ENCODE data around the gene IL4R.
"Not testable (repeated sequence)": the region's sequence is repeated elsewhere in the genome, so short reads cannot be mapped to it uniquely, and the experiment has no call there.

The IL4R gene

DNA sequence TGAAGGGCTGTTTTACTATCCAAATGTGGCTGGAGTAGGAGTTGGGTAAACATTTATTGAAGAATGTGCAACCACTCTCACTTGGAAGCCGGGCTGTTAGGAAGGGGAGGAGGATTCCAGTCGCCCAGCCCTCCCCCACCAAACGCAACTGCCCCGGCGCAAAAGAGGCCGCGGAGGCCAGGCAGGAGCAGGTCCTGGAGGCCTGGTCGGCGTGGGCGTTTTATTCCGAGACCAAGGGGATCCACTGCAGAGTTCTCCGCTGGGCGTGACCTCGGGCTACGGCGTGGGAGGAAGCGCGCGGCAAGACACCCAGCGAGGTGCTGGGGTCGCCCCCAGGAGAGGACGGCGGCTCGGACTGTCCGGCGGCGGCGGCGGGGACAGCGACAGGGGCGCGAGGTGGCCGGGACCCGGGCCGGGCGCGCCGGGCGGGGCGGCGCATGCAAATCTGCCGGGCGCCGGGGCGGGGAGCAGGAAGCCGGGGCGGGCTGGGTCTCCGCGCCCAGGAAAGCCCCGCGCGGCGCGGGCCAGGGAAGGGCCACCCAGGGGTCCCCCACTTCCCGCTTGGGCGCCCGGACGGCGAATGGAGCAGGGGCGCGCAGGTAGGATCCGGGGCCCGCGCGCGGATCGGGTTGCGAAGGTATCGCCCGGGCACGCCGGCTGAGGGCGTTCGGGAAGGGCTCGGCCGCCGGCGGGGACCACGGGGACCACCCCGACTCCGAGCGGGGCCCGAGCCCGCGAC lies at the start of gene IL4R:
Gene IL4R, plus strand, starts transcription at position 553 of the 739 bp plus-strand sequence. CDS start 26,230 bp downstream, outside the sequence.
- DNase-seq: no peak

DNA sequence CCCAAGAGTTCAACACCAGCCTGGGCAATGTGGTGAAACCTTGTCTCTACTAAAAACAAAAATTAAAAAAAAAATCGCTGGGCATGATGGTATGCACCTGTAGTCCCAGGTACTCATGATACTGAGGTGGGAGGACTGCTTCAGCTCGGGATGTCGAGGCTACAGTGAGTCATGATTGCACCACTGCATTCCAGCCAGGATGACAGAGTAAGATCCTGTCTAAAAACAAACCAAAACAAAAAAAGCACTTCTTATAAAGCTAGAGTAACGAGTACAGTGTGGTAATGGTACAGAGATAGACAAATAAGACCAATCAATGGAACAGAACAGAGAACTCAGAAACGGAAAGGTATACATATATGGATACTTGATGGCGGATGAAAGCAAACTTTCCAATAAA lies 49.6 kb upstream of the IL4R start:
- DNase-seq: no peak

DNA sequence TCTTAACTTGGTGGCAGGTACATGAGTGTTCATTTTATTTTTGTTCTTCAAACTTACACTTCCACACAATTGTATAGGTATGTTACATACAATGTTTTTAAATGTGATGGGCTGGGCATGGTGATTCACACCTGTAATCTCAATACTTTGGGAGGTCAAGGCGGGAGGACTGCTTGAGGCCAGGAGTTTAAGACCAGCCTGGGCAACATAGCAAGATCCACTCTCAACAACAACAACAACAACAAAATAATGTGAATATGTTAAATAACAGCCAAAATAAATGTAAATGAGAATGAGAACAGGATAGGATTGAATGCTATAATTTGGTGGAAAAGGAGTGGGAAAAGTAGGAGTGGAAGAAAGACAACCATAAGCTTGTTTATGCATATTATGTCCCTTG lies 47.8 kb upstream of the IL4R start:
- no peak for DNase-seq

DNA sequence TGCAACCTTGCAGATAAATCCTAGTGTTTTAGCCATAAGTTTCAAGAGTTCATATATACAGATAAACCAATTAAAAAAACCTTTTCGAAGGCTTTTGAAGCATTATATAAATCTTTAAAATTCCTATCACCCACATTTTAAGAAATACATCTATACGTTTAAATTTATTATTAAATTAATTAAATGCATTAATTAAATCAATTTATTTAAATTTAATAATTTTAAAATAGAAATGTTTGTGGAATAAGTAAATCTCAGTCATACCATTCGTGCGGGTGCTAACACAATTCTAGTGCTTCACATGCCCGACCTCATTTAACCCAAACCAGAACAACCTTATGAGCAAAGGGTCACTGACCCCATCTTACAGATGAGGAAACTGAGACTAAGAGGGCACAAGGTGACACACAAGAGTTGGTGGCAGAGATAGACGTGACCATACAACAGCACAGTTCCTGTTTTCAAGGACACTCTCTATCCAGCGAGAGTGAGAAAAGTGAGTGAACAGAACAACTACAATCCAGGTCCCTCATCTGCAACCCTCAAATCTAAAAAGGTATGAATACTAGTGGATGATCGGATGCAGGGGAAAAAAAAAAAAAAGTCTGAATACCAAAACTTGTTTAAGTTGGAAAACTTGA lies 46.6 kb upstream of the IL4R start:
- DNase-seq: no peak

DNA sequence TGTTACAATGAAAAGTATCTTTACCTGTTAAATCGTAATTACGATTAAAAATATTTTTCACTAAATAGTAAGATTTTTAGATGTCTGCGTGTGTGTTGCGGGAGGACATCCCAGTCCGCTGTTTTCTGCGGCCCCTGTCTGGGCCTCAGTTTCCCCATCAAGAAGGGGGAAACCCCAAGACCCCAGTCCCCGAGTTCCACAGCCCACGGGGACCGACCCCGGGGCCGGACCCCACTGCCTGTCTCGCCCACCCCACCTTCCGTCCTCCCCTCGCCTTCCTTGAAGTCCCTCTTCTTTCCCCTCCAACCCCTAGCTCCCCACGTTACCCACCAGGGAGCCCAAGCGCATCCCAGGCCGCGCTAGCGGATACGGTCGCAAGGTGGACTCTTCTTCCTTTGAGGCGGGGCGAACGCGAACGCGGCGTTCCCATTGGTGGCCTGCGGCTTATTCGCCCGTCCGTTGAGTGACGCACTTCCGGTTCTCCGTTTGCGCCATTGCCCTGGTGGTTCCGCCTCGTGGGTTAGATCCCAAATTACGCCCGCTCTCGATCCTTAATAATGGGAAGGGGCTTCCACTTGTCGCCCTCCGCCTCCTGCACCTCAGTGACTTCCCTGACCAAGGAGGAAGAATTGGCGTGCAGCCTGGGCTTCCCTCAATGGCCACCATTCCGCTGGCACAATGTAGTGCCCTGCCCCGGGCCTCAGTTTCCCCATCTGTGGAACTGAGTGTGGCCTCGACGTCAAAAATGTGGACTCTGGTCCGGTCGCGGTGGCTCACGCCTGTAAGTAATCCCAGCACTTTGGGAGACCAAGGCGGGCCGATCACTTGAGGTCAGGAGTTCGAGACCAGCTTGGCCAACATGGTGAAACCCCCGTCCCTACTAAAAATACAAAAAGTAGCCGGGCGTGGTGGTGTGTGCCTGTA lies 45.1 kb upstream of the IL4R start, which contains the start of gene NSMCE1:
Gene NSMCE1, minus strand, starts transcription at position 397 of the 924 bp plus-strand sequence. CDS start 11,202 bp downstream, outside the sequence.
- peak; percentile 81 for DNase-seq

DNA sequence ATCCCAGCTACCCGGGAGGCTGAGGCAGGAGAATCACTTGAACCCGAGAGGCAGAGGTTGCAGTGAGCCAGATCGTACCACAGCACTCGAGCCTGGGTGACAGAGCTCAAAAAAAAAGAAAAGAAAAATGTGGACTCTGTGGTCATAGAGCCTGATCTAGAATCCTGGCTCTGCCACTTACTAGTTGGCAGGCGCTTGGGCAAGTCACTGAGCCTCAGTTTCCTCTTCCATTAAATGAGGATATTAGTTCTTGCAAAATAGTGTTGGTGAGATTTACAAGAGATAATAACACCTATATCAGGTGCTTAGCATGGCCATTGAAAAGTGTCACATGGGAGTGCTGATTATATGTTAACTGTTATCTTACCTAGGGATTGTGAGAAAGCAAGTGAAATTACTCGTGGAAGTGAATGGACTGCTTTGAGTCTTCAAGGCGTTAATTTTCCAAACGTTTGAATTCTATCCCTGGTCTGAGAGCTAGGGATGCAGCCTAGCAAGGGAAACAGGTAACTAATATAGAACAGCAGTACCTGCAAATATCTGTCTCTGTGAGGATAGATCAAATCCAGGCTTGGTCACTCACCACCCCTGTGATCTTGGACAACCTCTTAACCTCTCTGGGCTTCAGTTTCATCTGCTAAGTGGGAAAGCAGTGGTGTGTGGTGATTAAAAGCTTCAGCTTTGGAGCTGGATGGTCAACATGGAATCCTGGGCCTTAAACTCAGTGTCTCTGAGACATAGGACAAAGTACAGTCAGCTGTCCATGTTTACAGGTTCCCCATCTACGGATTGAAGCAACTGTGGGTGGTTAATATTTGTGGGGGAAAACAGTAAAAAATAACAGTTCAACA lies 44.2 kb upstream of the IL4R start:
- no peak for DNase-seq

DNA sequence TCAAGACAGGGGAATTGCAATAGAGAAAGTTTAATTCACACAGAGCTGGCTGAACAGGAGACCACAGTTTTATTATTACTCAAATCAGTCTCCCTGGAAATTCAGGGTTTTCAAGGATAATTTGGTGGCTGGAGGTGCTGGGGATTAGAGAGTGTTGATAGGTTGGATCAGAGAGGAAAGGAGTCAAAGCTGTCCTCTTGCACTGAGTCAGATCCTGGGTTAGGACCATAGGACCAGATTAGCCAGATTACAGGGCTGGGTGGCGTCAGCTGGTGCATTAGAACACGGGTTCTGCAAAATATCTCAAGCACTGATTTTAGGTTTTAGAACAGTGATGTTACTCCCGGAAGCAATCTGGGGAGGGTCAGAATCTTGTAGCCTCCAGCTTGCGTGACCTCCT lies 43.4 kb upstream of the IL4R start:
- DNase-seq: no peak

DNA sequence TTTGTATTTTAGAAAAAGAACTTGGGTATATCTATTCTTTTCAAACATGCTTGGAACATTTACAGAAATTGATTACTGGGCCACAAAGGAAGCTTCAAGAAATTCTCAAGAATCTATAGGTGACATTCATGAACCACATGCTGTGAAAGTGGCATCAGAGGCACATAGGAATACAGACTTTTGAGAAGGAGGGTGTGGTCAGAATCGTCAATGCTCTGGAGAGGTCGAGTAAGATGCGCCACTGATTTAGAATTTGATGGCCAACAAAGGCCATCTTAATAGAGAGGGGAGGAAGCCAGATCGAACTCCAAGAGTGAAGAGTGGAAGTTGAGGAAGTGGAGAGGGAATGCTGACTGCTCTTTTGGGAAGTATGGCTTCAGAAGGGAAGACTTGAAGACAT lies 41.7 kb upstream of the IL4R start:
- no peak for DNase-seq

DNA sequence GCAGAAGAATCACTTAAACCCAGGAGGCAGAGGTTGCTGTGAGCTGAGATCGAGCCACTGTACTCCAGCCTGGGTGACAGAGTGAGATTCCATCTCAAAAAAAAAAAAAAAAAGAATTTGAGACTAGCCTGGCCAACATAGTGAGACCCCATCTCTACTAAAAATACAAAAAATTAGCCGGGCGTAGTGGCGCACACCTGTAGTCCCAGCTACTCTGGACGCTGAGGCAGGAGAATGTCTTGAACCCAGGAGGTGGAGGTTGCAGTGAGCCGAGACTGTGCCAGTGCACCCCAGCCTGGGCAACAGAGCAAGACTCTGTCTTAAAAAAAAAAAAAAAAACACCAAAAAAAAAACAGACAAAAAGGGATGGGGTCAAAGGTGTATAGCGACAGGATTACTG lies 41.1 kb upstream of the IL4R start:
- not testable (repeated sequence) for DNase-seq

DNA sequence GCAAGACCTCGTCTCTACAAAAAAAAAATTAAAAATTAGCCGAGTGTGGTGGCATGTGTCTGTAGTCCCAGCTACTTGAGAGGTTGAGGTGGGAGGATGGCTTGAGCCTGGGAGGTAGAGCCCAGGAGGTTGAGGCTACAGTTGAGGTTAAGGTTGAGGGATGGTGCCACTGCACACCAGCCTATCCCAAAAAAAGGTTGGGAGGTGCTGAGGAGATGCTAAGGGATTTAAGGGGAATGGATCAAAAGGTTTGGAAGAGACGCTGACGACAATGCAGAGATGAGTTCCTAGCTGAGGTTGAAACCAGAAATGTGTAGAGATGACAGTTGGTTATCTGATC lies 40.5 kb upstream of the IL4R start:
- DNase-seq: no peak

DNA sequence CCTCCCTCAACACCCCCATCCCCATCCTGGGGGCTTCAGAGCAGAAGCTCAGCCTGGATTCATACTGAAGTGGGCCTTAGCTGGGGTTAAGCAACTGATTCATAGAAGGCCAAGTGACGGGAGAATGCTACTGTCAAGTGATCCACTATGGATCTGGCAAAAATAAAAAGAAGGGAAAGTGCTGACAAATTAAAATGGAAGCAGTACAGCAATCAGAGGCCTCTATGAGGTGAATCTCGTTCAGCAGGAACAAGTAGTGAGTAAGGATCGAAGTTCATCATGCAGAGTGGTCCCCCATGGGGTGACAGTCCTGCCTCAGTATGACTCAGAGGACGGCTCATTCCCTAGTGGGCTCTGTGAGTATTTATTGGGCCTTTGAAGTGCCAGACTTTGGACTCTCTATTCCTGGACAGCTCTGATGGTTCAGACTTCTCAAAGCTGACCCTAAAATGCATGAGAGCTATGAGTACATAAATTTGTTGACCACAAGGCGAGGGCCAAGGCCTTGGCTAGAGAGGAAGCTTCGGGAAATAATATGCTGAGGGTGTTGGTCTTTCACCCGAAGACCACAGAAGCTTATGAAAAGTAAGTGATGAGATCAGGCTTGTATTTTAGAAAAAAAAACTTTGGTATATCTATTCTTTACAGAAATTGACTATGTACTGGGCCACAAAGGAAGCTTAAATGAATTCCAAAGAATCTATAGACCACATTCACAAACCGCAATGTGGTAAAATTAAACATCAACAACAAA lies 39.9 kb upstream of the IL4R start:
- no peak for DNase-seq

DNA sequence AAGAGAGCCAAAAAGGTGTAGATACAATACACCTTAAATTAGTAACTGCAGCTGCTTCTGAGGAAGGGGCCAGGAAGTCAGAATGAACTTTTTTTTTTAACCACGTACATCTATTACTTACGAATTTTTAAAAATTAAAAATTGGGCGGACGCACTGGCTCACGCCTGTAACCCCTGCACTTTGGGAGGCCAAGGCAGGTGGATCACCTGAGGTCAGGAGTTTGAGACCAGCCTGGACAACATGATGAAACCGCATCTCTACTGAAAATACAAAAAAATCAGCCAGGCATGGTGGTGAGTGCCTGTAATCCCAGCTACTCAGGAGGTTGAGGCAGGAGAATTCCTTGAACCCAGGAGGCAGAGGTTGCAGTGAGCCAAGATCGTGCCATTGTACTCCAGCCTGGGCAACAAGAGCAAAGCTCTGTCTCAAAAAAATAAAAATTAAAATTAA lies 39.3 kb upstream of the IL4R start:
- DNase-seq: not testable (repeated sequence)

DNA sequence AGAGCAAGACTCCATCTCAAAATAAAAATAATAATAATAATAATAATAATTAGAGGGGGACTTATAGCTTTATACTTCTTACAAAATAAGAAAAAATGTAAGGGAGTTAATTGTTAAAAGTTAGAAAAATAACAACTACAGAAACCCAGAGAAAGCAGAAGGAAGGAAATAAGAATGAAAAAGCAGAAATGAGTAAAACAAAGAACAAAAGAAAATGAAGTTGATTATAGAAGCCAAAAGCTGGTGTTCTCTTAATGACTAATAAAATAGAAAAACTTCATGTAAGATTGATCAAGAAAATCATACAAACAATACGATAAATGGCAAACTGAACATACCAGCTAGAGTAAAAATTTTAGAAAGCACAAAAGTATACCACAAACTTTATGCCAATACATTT lies 38.4 kb upstream of the IL4R start:
- no peak for DNase-seq

DNA sequence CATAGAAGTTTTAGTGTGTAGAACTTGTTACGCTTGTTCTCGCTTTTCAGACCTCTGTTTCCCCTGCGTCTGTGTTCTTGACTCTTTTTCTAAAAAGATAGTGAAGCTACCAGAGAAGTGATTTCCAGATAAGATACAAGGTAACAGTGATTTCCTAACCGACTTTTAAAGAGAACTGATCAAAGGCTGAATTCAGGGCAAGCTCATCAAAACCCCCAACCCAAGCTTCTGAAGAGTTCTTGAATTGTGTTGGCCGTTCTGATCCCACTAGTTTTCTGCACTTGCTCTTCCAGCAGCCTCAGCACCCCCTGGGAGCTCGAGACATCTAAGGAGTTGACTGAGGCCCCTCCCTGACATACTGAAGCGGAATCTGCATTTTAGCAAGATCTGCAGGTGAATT lies 32.5 kb upstream of the IL4R start:
- no peak for DNase-seq

DNA sequence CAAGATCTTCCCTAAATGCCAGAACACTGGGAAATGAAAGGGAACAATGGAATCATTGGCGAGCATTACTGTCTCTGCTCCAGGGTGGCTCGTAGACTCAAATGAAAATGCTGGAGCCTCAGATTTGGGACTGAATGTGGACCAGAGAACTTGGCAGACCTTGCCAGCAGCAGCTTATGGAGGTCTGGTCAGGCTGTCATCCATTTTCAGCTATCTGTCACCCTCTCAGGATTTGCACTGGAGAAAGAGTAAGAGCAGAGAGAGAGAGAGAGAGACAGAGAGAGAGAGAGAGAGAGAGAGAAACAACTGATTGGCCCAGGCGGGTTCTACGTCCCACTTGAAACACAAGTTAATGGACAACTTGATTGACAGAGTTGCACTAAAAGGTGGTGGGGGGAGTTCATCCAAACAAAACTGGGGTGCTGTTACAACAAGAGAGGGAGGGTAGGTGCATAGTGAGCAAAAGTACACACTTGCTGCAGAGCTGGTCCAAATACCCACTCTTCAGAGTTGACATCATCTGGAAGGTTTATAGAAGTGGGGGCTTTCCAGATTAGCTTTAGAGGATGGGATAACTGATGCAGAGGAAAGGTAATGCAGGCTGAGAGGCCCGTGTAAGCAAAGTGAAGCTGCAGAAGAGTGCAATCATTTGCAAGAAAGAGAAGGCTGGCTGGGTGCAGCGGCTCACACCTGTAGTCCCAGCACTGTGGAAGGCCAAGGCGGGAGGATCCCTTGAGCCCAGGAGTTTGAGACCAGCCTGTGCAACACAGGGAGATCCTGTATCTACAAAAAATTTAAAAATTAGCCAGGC lies 28.7 kb upstream of the IL4R start:
- DNase-seq: no peak

DNA sequence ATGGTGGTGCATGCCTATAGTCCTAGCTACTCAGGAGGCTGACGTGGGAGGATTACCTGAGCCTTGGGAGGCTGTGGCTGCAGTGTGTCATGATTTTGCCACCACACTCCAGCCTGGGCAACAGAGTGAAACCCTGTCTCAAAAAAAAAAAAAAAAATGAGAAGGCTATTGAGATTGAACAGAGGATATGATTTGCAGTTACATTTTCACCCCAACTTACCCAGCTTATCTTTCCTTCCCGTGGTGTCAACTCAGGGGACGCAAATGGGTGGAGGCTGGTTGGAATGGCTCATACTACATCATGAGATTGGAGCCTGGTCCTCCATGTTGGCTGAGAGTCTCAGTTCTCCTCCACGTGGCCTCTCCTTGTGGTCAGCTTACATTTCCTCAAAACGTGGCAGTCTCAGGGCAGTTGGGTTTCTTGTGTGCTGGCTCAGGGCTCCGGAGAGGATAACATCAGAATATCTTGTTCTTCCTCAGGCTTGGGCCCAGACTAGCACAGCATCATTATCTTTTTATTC lies 28.0 kb upstream of the IL4R start:
- DNase-seq: no peak

DNA sequence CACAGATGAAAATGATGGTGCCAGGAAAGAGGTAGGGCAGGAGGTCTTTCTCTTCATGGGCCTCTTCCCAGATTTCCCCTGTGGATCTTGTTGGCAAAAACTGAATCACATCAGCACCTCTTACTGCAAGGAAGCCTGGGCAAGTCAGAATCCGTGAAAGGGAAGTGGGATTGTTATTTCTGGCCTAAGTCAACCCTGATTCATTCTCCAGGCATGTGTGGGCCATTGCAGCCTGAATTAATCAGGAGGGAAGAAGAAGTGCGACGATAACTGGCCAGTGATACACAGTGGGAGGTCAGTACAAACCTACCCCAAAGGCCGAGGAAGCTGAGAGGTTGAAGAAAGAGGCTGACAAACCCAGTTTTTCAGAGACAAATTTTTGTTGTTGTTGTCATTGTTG lies 27.3 kb upstream of the IL4R start:
- no peak for DNase-seq

DNA sequence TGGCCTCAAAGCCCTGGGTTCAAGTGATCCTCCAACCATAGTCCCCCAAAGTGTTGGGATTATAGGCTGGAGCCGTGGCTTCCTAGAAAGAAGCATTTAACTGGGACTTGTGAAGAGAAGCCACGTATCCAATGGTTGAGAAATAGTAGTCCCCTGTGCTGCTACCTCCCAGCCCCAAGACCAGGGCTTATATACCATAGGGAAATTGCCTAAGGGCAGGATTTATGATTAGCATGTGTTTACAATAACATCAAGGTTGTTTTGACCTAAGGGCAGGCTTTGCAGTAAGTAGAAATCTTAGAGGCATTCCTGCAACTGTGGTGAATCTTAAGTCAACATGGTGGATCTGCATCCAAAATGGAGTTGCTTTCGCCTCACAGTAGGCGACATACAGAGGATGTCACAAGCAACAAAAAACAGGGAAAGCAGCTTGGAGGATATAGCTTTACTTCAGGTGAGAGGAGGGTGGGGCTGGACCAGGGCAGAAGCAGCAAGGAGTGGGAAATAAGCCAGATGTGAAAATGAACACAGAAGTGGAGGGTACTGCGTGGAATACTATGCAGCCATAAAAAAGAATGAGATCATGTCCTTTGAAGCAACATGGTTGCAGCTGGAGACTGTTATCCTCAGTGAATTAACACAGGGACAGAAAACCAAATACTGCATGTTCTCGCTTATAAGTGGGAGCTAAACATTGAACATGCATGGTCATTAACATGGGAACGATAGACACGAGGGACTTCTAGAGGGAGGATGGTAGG lies 26.5 kb upstream of the IL4R start:
- DNase-seq: no peak

DNA sequence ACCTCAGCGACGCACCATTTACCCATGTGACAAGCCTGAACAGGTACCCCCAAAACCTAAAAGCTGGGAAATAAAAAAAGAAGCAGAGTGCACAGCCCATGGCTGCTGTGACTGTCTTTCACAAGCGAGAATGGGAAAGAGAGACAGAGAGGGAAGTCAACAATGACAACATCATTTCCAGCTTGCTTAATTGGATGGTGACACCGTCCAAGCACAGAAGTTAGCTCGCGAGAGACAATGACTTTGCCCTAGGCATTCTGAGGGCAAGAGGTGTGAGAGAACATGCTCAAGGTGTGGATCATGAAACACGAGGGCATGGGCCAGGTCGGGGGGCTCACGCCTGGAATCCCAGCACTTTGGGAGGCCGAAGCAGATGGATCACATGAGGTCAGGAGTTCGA lies 25.9 kb upstream of the IL4R start:
- DNase-seq: no peak

DNA sequence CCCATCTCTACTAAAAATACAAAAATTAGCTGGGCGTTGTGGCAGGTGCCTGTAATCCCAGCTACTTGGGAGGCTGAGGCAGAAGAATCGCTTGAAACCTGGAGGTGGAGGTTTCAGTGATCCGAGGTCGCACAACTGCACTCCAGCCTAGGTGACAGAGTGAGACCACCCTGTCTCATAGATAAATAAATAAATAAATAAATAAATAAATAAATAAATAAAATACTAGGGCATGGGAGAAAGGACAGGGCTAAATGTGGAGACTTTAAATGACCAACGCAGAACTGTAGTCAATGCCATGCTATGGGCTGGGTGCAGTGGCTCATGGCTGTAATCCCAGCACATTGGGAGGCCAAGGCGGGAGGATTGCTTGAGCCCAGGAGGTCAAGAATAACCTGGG lies 25.5 kb upstream of the IL4R start:
- DNase-seq: not testable (repeated sequence)
